K562 (cell line): Measurements from ENCODE around the gene ZNF48. TPM values are rescaled to one million over a fixed set of nuclear protein-coding genes. Genes with fewer than 3 reads are reported as not detected.

ENCODE experiments used
- ATAC-seq: fragments of 200-7000 bp; cut with Tn5 transposase; 3 replicates; pipeline ENCODE4 v1.9.1; 2020; ENCODE audit warnings: moderate library complexity
- BruUV-seq: library from RNA; stranded (reverse); fragments of 400-500 nt; replicated peaks from 2 replicates; lab custom pipeline; 2021; lab: Mats Ljungman, UMichigan
- CTCF ChIA-PET: fragments of 300-600 bp; formaldehyde crosslinking; extraction: SDS; loops from one replicate; lab custom pipeline; 2021; ENCODE audit warnings: low intra/inter-chr PET ratio; lab: Yijun Ruan, JAX
- POLR2A ChIA-PET: fragments of 300-600, 350-650 bp; sonication (Branson Sonifier 250); formaldehyde crosslinking; extraction: SDS; loops from one replicate; lab custom pipeline; 2021; ENCODE audit warnings: antibody characterized with exemption, inconsistent platforms; lab: Yijun Ruan, JAX
- DNase-seq, 4 experiments: peaks; one replicate each; pipeline versions ENCODE4 v3.0.0 to v3.0.0-alpha.2; 2011 to 2018; ENCODE audit warnings: low spot score in 3 of 4, mixed read lengths in 3 of 4; ENCODE audit errors: extremely low read depth in 1 of 4
- FAIRE-seq: peaks from 2 replicates; lab custom pipeline; 2011; peaks lifted over from hg19 to GRCh38; lab: Jason Lieb, UNC
- H2AFZ ChIP-seq: 2 replicates; pipeline ENCODE4 v1.6.0; 2011; ENCODE audit warnings: low read depth, low read length, control low read depth, inconsistent platforms
- H3K27ac ChIP-seq: fragments of 200-600 bp; 3 replicates; pipeline ENCODE4 v1.8.0; 2011; ENCODE audit warnings: low read depth, mild to moderate bottlenecking, control low read depth, inconsistent platforms, low read length, moderate library complexity, mixed read lengths; ENCODE audit errors: extremely low read depth
- H3K27me3 ChIP-seq, 2 experiments: fragments of 300-600 bp in 1 of 2; 2 replicates in 1 of 2; 3 replicates in 1 of 2; pipeline versions ENCODE4 v1.6.0 to v1.8.0; 2011; ENCODE audit warnings: inconsistent platforms in 2 of 2, low read length in 2 of 2, mild to moderate bottlenecking in 1 of 2, mixed read lengths in 1 of 2, moderate library complexity in 1 of 2; ENCODE audit not compliant: control insufficient read depth in 2 of 2, insufficient read depth in 2 of 2
- H3K36me3 ChIP-seq: fragments of 300-600 bp; 3 replicates; pipeline ENCODE4 v1.8.0; 2011; ENCODE audit warnings: mild to moderate bottlenecking, low read length, inconsistent platforms; ENCODE audit not compliant: control insufficient read depth, insufficient read depth
- H3K4me1 ChIP-seq, 2 experiments: fragments of 200-600 bp in 1 of 2; replicated peaks in 1 of 2; 2 replicates in 1 of 2; 3 replicates in 1 of 2; pipeline versions ENCODE4 v1.5.1 to v1.8.0; 2011; ENCODE audit warnings: inconsistent platforms in 2 of 2, low read length in 2 of 2, mild to moderate bottlenecking in 1 of 2, mixed read lengths in 1 of 2, moderate library complexity in 1 of 2; ENCODE audit not compliant: control insufficient read depth in 2 of 2, insufficient read depth in 2 of 2
- H3K4me2 ChIP-seq: 2 replicates; pipeline ENCODE4 v1.6.1; 2011; ENCODE audit warnings: low read length, control low read depth, inconsistent platforms, mixed read lengths; ENCODE audit not compliant: insufficient read depth
- H3K4me3 ChIP-seq: fragments of 200-600 bp; sonication (generic), shearing (Covaris generic); 2 replicates; pipeline ENCODE4 v1.5.1; 2016; ENCODE audit warnings: control low read depth, inconsistent platforms
- H3K79me2 ChIP-seq: fragments of 200-600 bp; 3 replicates; pipeline ENCODE4 v1.8.0; 2011; ENCODE audit warnings: low read length, inconsistent platforms; ENCODE audit not compliant: control insufficient read depth, insufficient read depth
- H3K9ac ChIP-seq, 2 experiments: 2 replicates each; pipeline versions ENCODE4 v1.6.0 to v1.6.1; 2011; ENCODE audit warnings: low read depth in 2 of 2, low read length in 2 of 2, control low read depth in 1 of 2, inconsistent platforms in 1 of 2, mild to moderate bottlenecking in 1 of 2, mixed read lengths in 1 of 2; ENCODE audit not compliant: insufficient read depth in 1 of 2
- H3K9me1 ChIP-seq: one replicate; pipeline ENCODE4 v1.6.0; 2011; ENCODE audit warnings: inconsistent platforms, mild to moderate bottlenecking, low read length, moderate library complexity; ENCODE audit not compliant: control insufficient read depth, insufficient read depth
- H3K9me3 ChIP-seq: replicated peaks from 2 replicates; pipeline ENCODE4 v1.5.1; 2011; ENCODE audit warnings: low read depth, low read length, inconsistent platforms; ENCODE audit not compliant: control insufficient read depth, insufficient read depth
- H4K20me1 ChIP-seq: replicated peaks from 2 replicates; pipeline ENCODE4 v1.6.1; 2011; ENCODE audit warnings: low read length, inconsistent platforms, mixed read lengths; ENCODE audit not compliant: control insufficient read depth, insufficient read depth
- CUX1 ChIP-seq: fragments of 200-800 bp; sonication (Bioruptor generic); IDR thresholded peaks from 2 replicates; pipeline ENCODE4 v1.6.1; 2016; ENCODE audit warnings: missing genetic modification characterization, missing compliant biosample characterization
- DPF2 ChIP-seq: fragments of 450-650 bp; IDR thresholded peaks from 2 replicates; pipeline ENCODE4 v1.6.1; 2016
- FIP1L1 ChIP-seq: fragments of 200-400 bp; formaldehyde crosslinking; IDR thresholded peaks from 2 replicates; pipeline ENCODE4 v1.6.1; 2018; ENCODE audit warnings: mild to moderate bottlenecking, low read depth, low read length; ENCODE audit not compliant: poor library complexity, severe bottlenecking
- L3MBTL2 ChIP-seq: fragments of 450-650 bp; IDR thresholded peaks from 2 replicates; pipeline ENCODE4 v1.6.1; 2016; ENCODE audit warnings: mild to moderate bottlenecking, moderate library complexity
- SETDB1 ChIP-seq: IDR thresholded peaks from one replicate; pipeline ENCODE4 v1.6.1; 2012; ENCODE audit warnings: low read length, control low read depth, inconsistent platforms
- SMARCA4 ChIP-seq: fragments of 450-650 bp; IDR thresholded peaks from 2 replicates; pipeline ENCODE4 v1.6.1; 2016
- TAF7 ChIP-seq: fragments of 450-650 bp; IDR thresholded peaks from 2 replicates; pipeline ENCODE4 v1.6.1; 2016; ENCODE audit warnings: missing genetic modification characterization, missing compliant biosample characterization
- TRIM24 ChIP-seq, 2 experiments: fragments of 450-650 bp; IDR thresholded peaks; 2 replicates each; pipeline ENCODE4 v1.6.1; 2016
- YBX1 ChIP-seq: fragments of 450-650 bp; IDR thresholded peaks from 2 replicates; pipeline ENCODE4 v1.7.1; 2016; ENCODE audit warnings: mild to moderate bottlenecking
- ZBTB2 ChIP-seq: fragments of 450-650 bp; IDR thresholded peaks from 2 replicates; pipeline ENCODE4 v1.6.1; 2016; ENCODE audit warnings: antibody characterized with exemption
- ZNF263 ChIP-seq: sonication (generic); formaldehyde crosslinking; IDR thresholded peaks from 2 replicates; pipeline ENCODE4 v1.8.0; 2022; ENCODE audit warnings: mild to moderate bottlenecking, missing genetic modification reagents, borderline replicate concordance
- WGBS: fragments of 100-300 bp; shearing (Covaris generic); methylation state at CpG from one replicate; pipeline ENCODE4 v1.1.6; 2016; ENCODE audit warnings: low coverage, mixed read lengths; ENCODE audit not compliant: insufficient coverage; ENCODE audit errors: missing lambda C conversion rate; 5-methylcytosine and 5-hydroxymethylcytosine counted together
- in situ Hi-C: fragments of 300-500 bp; cut with MboI; formaldehyde crosslinking; loops from 4 replicates; pipeline ENCODE4 v1.15.0; 2018; ENCODE audit warnings: inconsistent platforms, mixed read lengths
- intact Hi-C: fragments of 100-400 bp; cut with micrococcal nuclease; formaldehyde crosslinking; loops from 2 replicates; pipeline ENCODE4 v1.14.2; 2022
- polyA plus RNA-seq, 8 experiments: library from polyadenylated mRNA; depleted of rRNA in 4 of 8; stranded (reverse) in 5 of 8; unstranded in 3 of 8; fragments of >200 nt; fragmentation: Nextera tagmentation in 2 of 8; fragmentation: Illumina TruSeq in 1 of 8; extraction: Ambion mirVana in 2 of 8; extraction: Trizol in 1 of 8; gene quantifications; 2 replicates each; pipeline versions ENCODE4 v1.2.1 to v1.2.3, GENCODE V29; 2011 to 2014; ENCODE audit warnings: inconsistent platforms in 1 of 8, missing spikeins in 1 of 8
- total RNA-seq, 7 experiments: library from RNA; depleted of rRNA in 6 of 7; stranded (reverse); fragments of >200 nt in 6 of 7; fragmentation: Illumina TruSeq in 2 of 7; extraction: Trizol in 2 of 7; gene quantifications; 2 replicates each; pipeline versions ENCODE4 v1.2.1 to v1.2.3, GENCODE V29; 2011 to 2021; ENCODE audit warnings: low replicate concordance in 1 of 7
- TF ChIP-seq, protein P1 (sequence below): fragments of 250-450 bp; sonication (Bioruptor Pico); IDR thresholded peaks from 2 replicates; pipeline ENCODE4 v1.4.0; 2020; ENCODE audit warnings: mild to moderate bottlenecking
- TF ChIP-seq, protein P2 (sequence below): sonication (generic); formaldehyde crosslinking; IDR thresholded peaks from 2 replicates; pipeline ENCODE4 v1.8.0; 2022; ENCODE audit warnings: mild to moderate bottlenecking, missing genetic modification reagents, borderline replicate concordance

Gene ZNF48
- total and polyA plus RNA-seq, 9 of the 15 experiments (the other 6 are each of a cell fraction or from before 2014, with no cell fraction given), result 0.38 to 11.6 (median 4.7) TPM

- Histone ChIP-seq H3K4me3 (peak overlapping the region; percentile 55), H3K36me3 (peaks cover 7% of the 10 kb centered on the region; the same call in 1 of the 3 replicates), H3K4me1 (peaks cover 45 to 63% of the 10 kb centered on the region in 2 experiments), H4K20me1 (no peaks in the 10 kb centered on the region), H3K4me2 (peak overlapping the region; percentile 81), H3K27me3 (no peaks in the 10 kb centered on the region), H3K9me1 (no peaks in the 10 kb centered on the region), H2AFZ (peak overlapping the region; percentile 68), H3K9ac (peak overlapping the region; percentile 81 to 88), H3K27ac (peak overlapping the region; percentile 92), H3K79me2 (peaks cover 16% of the 10 kb centered on the region), H3K9me3 (no peaks in the 10 kb centered on the region)
- intact Hi-C loops, result loop anchor here (10.0 kb wide), 1 partner anchor 313 kb away; the partner anchor contains the start of gene ALDOA
- FAIRE-seq, result no peak
- peak in 1 of 4 experiments; percentile 95 for DNase-seq
- in situ Hi-C loops, result no loop called here
- WGBS, result under 1% methylated on average over 30 of the region's 39 CpGs
- ATAC-seq, result peak; percentile 47
- CTCF ChIA-PET, result no interaction called here
- POLR2A ChIA-PET, result interaction anchor here (0.6 to 2.3 kb wide), 6 partner anchors 13 to 519 kb away, joined by 3 to 6 read pairs (median 4); partner anchors contain the start of genes CD2BP2 and CTF1
- TSS peak; percentile 89 for BruUV-seq
- no peak for TF ChIP-seq YBX1
- TF ChIP-seq FIP1L1, result peak; percentile 38
- TF ChIP-seq ZBTB2, result peak; percentile 96
- peak; percentile 12 for TF ChIP-seq SMARCA4
- no peak for TF ChIP-seq CUX1 (CRISPR knock-in tag)
- TF ChIP-seq ZNF263 (CRISPR knock-in tag), result no peak
- TF ChIP-seq TRIM24 (IDR thresholded peaks at IDR 0.05), result 0 out of 4 replicates have a peak, but pooled peaks of 1 of the 2 experiments have one; percentile 35
- peak; percentile 65 for TF ChIP-seq TAF7
- TF ChIP-seq L3MBTL2, result peak; percentile 85
- TF ChIP-seq, protein P1, sequence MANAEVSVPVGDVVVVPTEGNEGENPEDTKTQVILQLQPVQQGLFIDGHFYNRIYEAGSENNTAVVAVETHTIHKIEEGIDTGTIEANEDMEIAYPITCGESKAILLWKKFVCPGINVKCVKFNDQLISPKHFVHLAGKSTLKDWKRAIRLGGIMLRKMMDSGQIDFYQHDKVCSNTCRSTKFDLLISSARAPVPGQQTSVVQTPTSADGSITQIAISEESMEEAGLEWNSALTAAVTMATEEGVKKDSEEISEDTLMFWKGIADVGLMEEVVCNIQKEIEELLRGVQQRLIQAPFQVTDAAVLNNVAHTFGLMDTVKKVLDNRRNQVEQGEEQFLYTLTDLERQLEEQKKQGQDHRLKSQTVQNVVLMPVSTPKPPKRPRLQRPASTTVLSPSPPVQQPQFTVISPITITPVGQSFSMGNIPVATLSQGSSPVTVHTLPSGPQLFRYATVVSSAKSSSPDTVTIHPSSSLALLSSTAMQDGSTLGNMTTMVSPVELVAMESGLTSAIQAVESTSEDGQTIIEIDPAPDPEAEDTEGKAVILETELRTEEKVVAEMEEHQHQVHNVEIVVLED (CRISPR knock-in tag), result peak; percentile 96
- no peak for TF ChIP-seq SETDB1
- peak; percentile 50; the same call in 1 of the 2 replicates for TF ChIP-seq DPF2
- TF ChIP-seq, protein P2, sequence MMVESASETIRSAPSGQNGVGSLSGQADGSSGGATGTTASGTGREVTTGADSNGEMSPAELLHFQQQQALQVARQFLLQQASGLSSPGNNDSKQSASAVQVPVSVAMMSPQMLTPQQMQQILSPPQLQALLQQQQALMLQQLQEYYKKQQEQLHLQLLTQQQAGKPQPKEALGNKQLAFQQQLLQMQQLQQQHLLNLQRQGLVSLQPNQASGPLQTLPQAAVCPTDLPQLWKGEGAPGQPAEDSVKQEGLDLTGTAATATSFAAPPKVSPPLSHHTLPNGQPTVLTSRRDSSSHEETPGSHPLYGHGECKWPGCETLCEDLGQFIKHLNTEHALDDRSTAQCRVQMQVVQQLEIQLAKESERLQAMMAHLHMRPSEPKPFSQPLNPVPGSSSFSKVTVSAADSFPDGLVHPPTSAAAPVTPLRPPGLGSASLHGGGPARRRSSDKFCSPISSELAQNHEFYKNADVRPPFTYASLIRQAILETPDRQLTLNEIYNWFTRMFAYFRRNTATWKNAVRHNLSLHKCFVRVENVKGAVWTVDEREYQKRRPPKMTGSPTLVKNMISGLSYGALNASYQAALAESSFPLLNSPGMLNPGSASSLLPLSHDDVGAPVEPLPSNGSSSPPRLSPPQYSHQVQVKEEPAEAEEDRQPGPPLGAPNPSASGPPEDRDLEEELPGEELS (CRISPR knock-in tag), result 0 out of 2 replicates have a peak, but pooled peaks have one; percentile 9
These were observed 17.4 kb upstream of the ZNF48 start for GRCh38 chr16:30377812-30378235.
